Tibial artery (tissue), 4 donors: Measurements from ENCODE around the gene DDX31.

Experiments
- DNase-seq, 2 donors: peaks; one replicate each; pipeline ENCODE4 v3.0.0-alpha.2; 2019
- H3K27ac ChIP-seq, 2 donors: fragments of 200-600 bp; sonication (generic) in 1 of 2; 1 replicate in 1 of 2; 2 replicates in 1 of 2; pipeline ENCODE4 v1.5.1; 2018 to 2019; ENCODE audit warnings: mild to moderate bottlenecking in 1 of 2
- H3K27me3 ChIP-seq, 2 donors: fragments of 200-600 bp; sonication (generic) in 1 of 2; one replicate each; pipeline versions ENCODE4 v1.5.1 to v1.6.0; 2016 to 2019
- H3K36me3 ChIP-seq, 3 donors: fragments of 200-600 bp; sonication (generic) in 2 of 3; one replicate each; pipeline ENCODE4 v1.5.1; 2016 to 2019; ENCODE audit warnings: mild to moderate bottlenecking in 2 of 3
- H3K4me1 ChIP-seq, 4 donors: fragments of 200-600 bp; sonication (generic) in 2 of 4; 1 replicate in 3 of 4; 2 replicates in 1 of 4; pipeline ENCODE4 v1.5.1; 2016 to 2019
- H3K4me3 ChIP-seq, 2 donors: fragments of 200-600 bp; sonication (generic) in 1 of 2; 1 replicate in 1 of 2; 2 replicates in 1 of 2; pipeline ENCODE4 v1.5.1; 2018 to 2019; ENCODE audit warnings: mild to moderate bottlenecking in 2 of 2
- H3K9me3 ChIP-seq, 3 donors: fragments of 200-600 bp; sonication (generic) in 1 of 3; one replicate each; pipeline ENCODE4 v1.5.1; 2016 to 2019
- CTCF ChIP-seq, 2 experiments: fragments of 200-600 bp in 1 of 2; fragments of 450-650 bp in 1 of 2; IDR thresholded peaks; one replicate each; pipeline ENCODE4 v1.5.1; 2017 to 2019; ENCODE audit warnings: antibody characterized with exemption in 2 of 2, mild to moderate bottlenecking in 1 of 2, moderate library complexity in 1 of 2
- intact Hi-C: fragments of 100-400 bp; cut with DNase I; formaldehyde crosslinking; loops from one replicate; pipeline ENCODE4 v1.15.0; 2023; ENCODE audit warnings: low total_unique reads

The DDX31 gene

GRCh38 chr9:132630811-132631210, 39.0 kb downstream of the DDX31 start:
- intact Hi-C loops, result no loop called here
- peaks cover 49 to 66% (median 49%) of the 10 kb centered on the region in 3 donors for H3K36me3 ChIP-seq
- no peak for DNase-seq
- H3K27me3 ChIP-seq, result no peaks in the 10 kb centered on the region
- no peak for TF ChIP-seq CTCF (IDR thresholded peaks at IDR 0.05)
- H3K4me1 ChIP-seq, result no peaks in the 10 kb centered on the region
- H3K27ac ChIP-seq, result no peak overlapping the region
- no peak overlapping the region for H3K4me3 ChIP-seq
- no peaks in the 10 kb centered on the region for H3K9me3 ChIP-seq

- no peak for DNase-seq
- peaks cover 54 to 64% (median 56%) of the 10 kb centered on the region in 3 donors for H3K36me3 ChIP-seq
Observed at GRCh38 chr9:132630116-132630515, 39.7 kb downstream of the DDX31 start.

GRCh38 chr9:132628746-132629145, 41.0 kb downstream of the DDX31 start:
- Histone ChIP-seq H3K4me3 (no peak overlapping the region), H3K27me3 (no peaks in the 10 kb centered on the region), H3K4me1 (no peaks in the 10 kb centered on the region), H3K27ac (no peak overlapping the region), H3K36me3 (peaks cover 61 to 76% (median 61%) of the 10 kb centered on the region in 3 donors), H3K9me3 (no peaks in the 10 kb centered on the region)
- intact Hi-C loops, result no loop called here
- DNase-seq, result no peak
- no peak for TF ChIP-seq CTCF (IDR thresholded peaks at IDR 0.05)

More at GRCh38 chr9:132630116-132630515, 39.7 kb downstream of the DDX31 start:
- H3K4me3 ChIP-seq, result no peak overlapping the region
- no peaks in the 10 kb centered on the region for H3K4me1 ChIP-seq
- intact Hi-C loops, result no loop called here
- no peak overlapping the region for H3K27ac ChIP-seq
- TF ChIP-seq CTCF (IDR thresholded peaks at IDR 0.05), result no peak
- H3K9me3 ChIP-seq, result no peaks in the 10 kb centered on the region
- no peaks in the 10 kb centered on the region for H3K27me3 ChIP-seq

GRCh38 chr9:132627594-132627993, 42.2 kb downstream of the DDX31 start:
- H3K27ac ChIP-seq, result no peak overlapping the region
- intact Hi-C loops, result no loop called here
- H3K27me3 ChIP-seq, result no peaks in the 10 kb centered on the region
- DNase-seq, result no peak
- TF ChIP-seq CTCF (IDR thresholded peaks at IDR 0.05), result no peak
- H3K4me3 ChIP-seq, result no peak overlapping the region
- H3K4me1 ChIP-seq, result no peaks in the 10 kb centered on the region
- H3K36me3 ChIP-seq, result peaks cover 66 to 87% (median 68%) of the 10 kb centered on the region in 3 donors
- H3K9me3 ChIP-seq, result no peaks in the 10 kb centered on the region

GRCh38 chr9:132627106-132627505, 42.7 kb downstream of the DDX31 start:
- Histone ChIP-seq H3K27me3 (no peaks in the 10 kb centered on the region), H3K9me3 (no peaks in the 10 kb centered on the region), H3K4me3 (no peak overlapping the region), H3K27ac (no peak overlapping the region), H3K4me1 (no peaks in the 10 kb centered on the region), H3K36me3 (peaks cover 71 to 92% (median 71%) of the 10 kb centered on the region in 3 donors)
- intact Hi-C loops, result no loop called here
- no peak for DNase-seq
- TF ChIP-seq CTCF (IDR thresholded peaks at IDR 0.05), result no peak

GRCh38 chr9:132626285-132626684, 43.5 kb downstream of the DDX31 start:
- intact Hi-C loops, result no loop called here
- Histone ChIP-seq H3K27me3 (no peaks in the 10 kb centered on the region), H3K4me3 (no peak overlapping the region), H3K4me1 (no peaks in the 10 kb centered on the region), H3K36me3 (peaks cover 71 to 89% (median 74%) of the 10 kb centered on the region in 3 donors), H3K9me3 (no peaks in the 10 kb centered on the region), H3K27ac (no peak overlapping the region)
- TF ChIP-seq CTCF (IDR thresholded peaks at IDR 0.05), result no peak
- DNase-seq, result no peak
